ENCODE measurements around the gene PCDHAC2.

PCDHAC2 gene, protein sequence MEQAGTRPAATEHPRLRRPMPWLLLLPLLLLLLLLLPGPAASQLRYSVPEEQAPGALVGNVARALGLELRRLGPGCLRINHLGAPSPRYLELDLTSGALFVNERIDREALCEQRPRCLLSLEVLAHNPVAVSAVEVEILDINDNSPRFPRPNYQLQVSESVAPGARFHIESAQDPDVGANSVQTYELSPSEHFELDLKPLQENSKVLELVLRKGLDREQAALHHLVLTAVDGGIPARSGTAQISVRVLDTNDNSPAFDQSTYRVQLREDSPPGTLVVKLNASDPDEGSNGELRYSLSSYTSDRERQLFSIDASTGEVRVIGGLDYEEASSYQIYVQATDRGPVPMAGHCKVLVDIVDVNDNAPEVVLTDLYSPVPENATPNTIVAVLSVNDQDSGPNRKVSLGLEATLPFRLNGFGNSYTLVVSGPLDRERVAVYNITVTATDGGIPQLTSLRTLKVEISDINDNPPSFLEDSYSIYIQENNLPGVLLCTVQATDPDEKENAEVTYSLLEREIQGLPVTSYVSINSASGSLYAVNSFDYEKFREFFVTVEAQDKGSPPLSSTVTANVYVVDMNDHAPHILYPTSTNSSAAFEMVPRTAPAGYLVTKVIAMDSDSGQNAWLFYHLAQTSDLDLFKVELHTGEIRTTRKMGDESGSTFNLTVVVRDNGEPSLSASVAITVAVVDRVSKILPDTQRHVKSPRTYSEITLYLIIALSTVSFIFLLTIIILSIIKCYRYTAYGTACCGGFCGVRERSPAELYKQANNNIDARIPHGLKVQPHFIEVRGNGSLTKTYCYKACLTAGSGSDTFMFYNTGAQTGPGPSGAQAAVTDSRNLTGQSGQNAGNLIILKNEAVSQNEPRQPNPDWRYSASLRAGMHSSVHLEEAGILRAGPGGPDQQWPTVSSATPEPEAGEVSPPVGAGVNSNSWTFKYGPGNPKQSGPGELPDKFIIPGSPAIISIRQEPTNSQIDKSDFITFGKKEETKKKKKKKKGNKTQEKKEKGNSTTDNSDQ

DNA sequence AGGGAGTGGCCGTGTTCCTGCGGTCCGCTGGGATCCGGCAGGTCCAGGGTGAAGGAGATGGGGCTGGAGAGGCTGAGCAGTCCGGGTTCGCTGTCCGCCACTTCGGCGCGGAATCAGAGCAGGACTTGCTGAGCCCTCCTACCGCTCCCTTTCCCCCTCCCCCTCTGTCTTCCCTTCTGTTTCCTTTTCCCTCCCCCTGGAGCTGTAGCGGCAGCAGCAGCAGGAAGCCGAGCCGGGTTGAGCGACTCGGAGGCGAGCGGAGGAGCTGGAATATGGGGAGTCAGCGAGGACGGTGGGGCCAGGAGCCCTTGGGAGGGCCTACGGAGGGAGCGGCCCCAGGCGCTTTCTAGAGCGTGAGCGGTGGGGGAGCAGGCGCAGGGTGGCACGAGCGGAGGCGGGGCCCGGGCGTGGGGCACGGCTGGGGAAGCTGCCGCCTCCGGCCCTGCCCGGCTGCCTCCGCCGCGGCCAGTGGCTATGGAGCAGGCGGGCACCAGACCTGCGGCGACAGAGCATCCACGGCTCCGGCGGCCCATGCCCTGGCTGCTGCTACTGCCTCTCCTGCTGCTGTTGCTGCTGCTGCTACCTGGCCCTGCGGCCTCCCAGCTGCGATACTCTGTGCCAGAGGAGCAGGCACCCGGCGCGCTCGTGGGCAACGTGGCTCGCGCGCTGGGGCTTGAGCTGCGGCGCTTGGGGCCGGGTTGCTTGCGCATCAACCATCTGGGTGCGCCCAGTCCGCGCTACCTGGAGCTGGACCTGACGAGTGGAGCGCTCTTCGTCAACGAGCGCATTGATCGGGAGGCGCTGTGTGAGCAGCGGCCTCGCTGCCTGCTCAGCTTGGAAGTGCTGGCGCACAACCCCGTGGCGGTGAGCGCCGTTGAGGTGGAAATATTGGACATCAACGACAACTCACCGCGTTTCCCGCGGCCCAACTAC, at the start of gene PCDHAC2:
TSS of gene PCDHAC2 (plus strand) at position 184 of the 933 bp plus-strand sequence. CDS start at position 475, 291 bp downstream.
- TF ChIP-seq, protein P1, sequence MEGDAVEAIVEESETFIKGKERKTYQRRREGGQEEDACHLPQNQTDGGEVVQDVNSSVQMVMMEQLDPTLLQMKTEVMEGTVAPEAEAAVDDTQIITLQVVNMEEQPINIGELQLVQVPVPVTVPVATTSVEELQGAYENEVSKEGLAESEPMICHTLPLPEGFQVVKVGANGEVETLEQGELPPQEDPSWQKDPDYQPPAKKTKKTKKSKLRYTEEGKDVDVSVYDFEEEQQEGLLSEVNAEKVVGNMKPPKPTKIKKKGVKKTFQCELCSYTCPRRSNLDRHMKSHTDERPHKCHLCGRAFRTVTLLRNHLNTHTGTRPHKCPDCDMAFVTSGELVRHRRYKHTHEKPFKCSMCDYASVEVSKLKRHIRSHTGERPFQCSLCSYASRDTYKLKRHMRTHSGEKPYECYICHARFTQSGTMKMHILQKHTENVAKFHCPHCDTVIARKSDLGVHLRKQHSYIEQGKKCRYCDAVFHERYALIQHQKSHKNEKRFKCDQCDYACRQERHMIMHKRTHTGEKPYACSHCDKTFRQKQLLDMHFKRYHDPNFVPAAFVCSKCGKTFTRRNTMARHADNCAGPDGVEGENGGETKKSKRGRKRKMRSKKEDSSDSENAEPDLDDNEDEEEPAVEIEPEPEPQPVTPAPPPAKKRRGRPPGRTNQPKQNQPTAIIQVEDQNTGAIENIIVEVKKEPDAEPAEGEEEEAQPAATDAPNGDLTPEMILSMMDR (IDR thresholded peaks at IDR 0.05), result no peak
- peak within 1 kb of the TSS in 1 of 2 donors; percentile 68 for H3K27ac ChIP-seq
- peak within 1 kb of the TSS; percentile 82 for H3K4me3 ChIP-seq
- DNase-seq (ENCODE audit: low spot score), result no peak

DNA sequence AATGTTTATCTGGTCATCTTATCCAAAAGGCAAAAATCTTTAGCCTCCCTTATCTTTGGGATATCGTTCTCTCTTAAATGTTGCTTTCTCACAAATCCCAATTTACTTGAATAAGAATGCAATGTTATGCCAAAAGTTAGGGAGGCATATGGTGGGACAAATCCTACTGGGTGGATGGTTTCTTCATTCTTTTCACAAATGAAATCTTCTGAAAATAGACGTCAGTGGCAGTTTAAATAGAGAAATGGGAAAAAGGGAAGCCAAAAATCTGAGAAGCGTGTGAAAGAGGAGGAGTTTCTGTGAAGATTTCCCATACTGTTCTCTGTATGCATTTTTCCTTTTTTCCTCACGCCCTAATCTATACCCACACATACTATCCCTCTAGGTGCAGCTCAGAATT, 42.7 kb upstream of the PCDHAC2 start:
- TF ChIP-seq, protein P1 (IDR thresholded peaks at IDR 0.05), result no peak
- DNase-seq (ENCODE audit: low spot score), result no peak
- no peak overlapping the region for H3K4me3 ChIP-seq
- no peak overlapping the region for H3K27ac ChIP-seq

DNA sequence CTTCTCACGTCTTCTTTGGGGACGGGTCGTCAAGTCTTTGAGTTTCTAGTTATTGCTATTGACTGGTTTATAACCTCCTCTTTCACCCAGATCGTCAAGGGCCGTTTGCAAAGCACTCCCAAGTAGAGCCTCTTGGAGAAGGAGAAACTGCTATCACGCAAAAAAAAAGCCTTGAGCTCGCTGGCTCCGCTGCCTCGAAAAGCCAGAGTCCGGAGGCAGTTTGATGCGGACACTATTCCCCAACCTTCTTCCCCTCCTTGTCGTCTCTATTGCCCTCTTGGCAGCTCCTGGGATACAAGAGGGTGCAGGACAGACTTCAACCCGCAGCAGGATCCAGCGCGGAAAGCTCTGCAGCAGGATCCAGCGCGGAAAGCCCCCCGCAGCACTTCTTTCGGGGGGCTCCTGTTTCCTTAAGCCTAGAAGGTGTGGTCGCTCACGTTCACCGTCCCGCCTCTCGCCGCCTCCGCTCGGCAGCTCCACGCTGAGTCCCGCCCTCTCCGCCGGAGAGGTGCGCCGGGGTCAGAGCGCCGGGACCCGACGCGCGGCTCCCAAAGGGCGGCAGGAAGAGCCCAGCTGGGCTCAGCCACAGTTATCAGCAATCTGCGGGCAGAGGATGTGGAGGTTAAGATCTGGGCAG, 40.4 kb upstream of the PCDHAC2 start, which contains the start of gene PCDHAC1:
TSS of gene PCDHAC1 (plus strand) at position 494 of the 637 bp plus-strand sequence. CDS start 594 bp downstream, outside the sequence.
- Histone ChIP-seq H3K27ac (peak within 1 kb of the TSS in 1 of 2 donors; percentile 36), H3K4me3 (peak within 1 kb of the TSS; percentile 75)
- TF ChIP-seq, protein P1 (IDR thresholded peaks at IDR 0.05), result no peak
- DNase-seq (ENCODE audit: low spot score), result no peak

DNA sequence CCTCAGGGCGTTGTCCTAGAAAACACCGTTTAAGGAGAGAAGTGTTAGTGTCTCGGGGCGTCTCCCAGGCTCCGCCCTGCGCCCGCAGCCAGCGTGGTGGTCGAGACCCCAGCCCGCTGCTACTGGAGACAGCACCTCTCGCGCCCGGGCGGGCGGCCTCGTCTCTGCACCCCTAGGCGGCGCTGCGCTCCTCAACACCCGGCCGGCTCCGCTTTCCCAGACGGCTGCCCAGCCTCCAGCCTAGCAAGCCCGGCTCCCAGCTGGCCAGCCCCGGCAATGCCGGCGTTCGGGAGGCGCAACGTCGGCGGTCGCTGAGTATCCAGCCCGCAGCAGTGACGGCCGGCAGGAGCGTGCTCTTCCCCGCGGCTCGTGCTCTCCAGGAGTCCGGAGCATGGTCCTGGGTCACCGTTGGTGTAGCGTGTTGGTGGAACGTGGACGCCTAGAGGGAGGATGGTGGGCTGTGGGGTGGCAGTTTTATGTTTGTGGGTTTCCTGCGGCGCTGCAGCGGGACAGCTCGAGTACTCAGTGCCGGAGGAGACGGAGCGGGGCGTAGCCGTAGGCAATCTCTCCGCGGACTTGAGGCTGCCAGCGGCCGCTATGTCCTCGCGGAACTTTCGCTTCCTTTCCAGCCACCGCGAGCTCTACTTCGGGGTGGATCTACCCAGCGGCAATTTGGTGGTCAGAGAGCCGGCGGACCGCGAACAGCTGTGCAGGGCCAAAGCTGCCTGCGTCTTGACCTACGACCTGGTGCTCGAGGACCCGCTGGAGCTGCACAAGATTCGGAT, 39.6 kb upstream of the PCDHAC2 start:
- peak; percentile 83 for DNase-seq (ENCODE audit: low spot score)
- H3K4me3 ChIP-seq, result peak overlapping the region; percentile 75
- TF ChIP-seq, protein P1 (IDR thresholded peaks at IDR 0.05), result peak; percentile 67
- H3K27ac ChIP-seq, result peak overlapping the region in 1 of 2 donors; percentile 36

DNA sequence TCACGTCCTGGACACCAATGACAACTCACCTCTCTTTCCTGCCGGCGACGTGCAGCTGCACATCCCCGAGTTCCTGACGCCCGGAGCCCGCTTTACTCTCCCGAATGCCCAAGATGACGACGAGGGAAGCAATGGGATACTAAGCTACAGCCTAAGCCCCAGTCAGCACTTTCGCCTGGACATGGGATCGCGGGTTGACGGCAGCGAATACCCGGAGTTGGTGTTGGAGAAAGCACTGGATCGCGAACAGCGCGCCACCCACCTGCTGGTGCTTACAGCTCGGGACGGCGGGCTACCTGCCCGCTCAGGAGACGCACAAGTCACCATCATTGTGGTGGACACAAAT, 39.1 kb upstream of the PCDHAC2 start:
- TF ChIP-seq, protein P1 (IDR thresholded peaks at IDR 0.05), result no peak
- Histone ChIP-seq H3K4me3 (peak overlapping the region; percentile 75), H3K27ac (peak overlapping the region in 1 of 2 donors; percentile 36)
- no peak for DNase-seq (ENCODE audit: low spot score)
